H9 (cell line): ENCODE measurements around the gene IQCB1. TPM values are rescaled to one million over a fixed set of nuclear protein-coding genes. Genes with fewer than 3 reads are reported as not detected.

Experiments used
- DNase-seq: peaks from one replicate; pipeline ENCODE4 v3.0.0-alpha.2; 2017
- H2AFZ ChIP-seq: one replicate; pipeline ENCODE4 v1.6.1; 2013; ENCODE audit warnings: mild to moderate bottlenecking, low read length, control low read depth, moderate library complexity
- H2AK5ac ChIP-seq: 2 replicates; pipeline ENCODE4 v1.6.1; 2013; ENCODE audit warnings: low read length, control low read depth, mixed read lengths; ENCODE audit not compliant: insufficient read length
- H2BK120ac ChIP-seq: one replicate; pipeline ENCODE4 v1.6.1; 2013; ENCODE audit warnings: low read depth, mild to moderate bottlenecking, low read length, control low read depth, inconsistent platforms; ENCODE audit not compliant: poor library complexity, severe bottlenecking
- H2BK12ac ChIP-seq: 2 replicates; pipeline ENCODE4 v1.6.1; 2013; ENCODE audit warnings: low read length, control low read depth, mixed read lengths, low read depth; ENCODE audit not compliant: insufficient read length
- H2BK15ac ChIP-seq: 2 replicates; pipeline ENCODE4 v1.6.1; 2013; ENCODE audit warnings: low read depth, low read length, control low read depth
- H2BK20ac ChIP-seq: one replicate; pipeline ENCODE4 v1.6.1; 2013; ENCODE audit warnings: low read depth, mild to moderate bottlenecking, low read length, control low read depth, inconsistent platforms; ENCODE audit not compliant: poor library complexity, severe bottlenecking
- H2BK5ac ChIP-seq: 2 replicates; pipeline ENCODE4 v1.6.1; 2013; ENCODE audit warnings: low read length, control low read depth, mixed read lengths; ENCODE audit not compliant: insufficient read length
- H3K14ac ChIP-seq: 2 replicates; pipeline ENCODE4 v1.6.1; 2013; ENCODE audit warnings: low read length, control low read depth; ENCODE audit not compliant: insufficient read depth
- H3K18ac ChIP-seq: 2 replicates; pipeline ENCODE4 v1.6.1; 2013; ENCODE audit warnings: low read depth, mild to moderate bottlenecking, mixed read lengths, low read length, control low read depth; ENCODE audit not compliant: insufficient read length
- H3K23ac ChIP-seq: 2 replicates; pipeline ENCODE4 v1.6.1; 2013; ENCODE audit warnings: low read length, control low read depth, mixed read lengths, low read depth; ENCODE audit not compliant: insufficient read length
- H3K23me2 ChIP-seq: 2 replicates; pipeline ENCODE4 v1.6.1; 2013; ENCODE audit warnings: low read depth, mild to moderate bottlenecking, mixed read lengths, low read length, control low read depth; ENCODE audit not compliant: insufficient read length, poor library complexity, severe bottlenecking
- H3K27ac ChIP-seq: 2 replicates; pipeline ENCODE4 v1.5.1; 2013; ENCODE audit warnings: low read length, control low read depth, mixed read lengths, low read depth; ENCODE audit not compliant: insufficient read length
- H3K27me3 ChIP-seq: 2 replicates; pipeline ENCODE4 v1.6.1; 2013; ENCODE audit warnings: low read length, control low read depth, inconsistent platforms; ENCODE audit not compliant: insufficient read depth
- H3K4ac ChIP-seq: 2 replicates; pipeline ENCODE4 v1.6.1; 2013; ENCODE audit warnings: low read depth, mild to moderate bottlenecking, control low read depth, inconsistent platforms, low read length, moderate library complexity
- H3K4me1 ChIP-seq: 2 replicates; pipeline ENCODE4 v1.6.1; 2013; ENCODE audit warnings: low read length, control low read depth, inconsistent platforms; ENCODE audit not compliant: insufficient read depth
- H3K4me2 ChIP-seq: 2 replicates; pipeline ENCODE4 v1.6.1; 2013; ENCODE audit warnings: low read length, control low read depth, mixed read lengths; ENCODE audit not compliant: insufficient read length, insufficient read depth
- H3K56ac ChIP-seq: 2 replicates; pipeline ENCODE4 v1.6.1; 2013; ENCODE audit warnings: low read depth, mild to moderate bottlenecking, mixed read lengths, low read length, control low read depth; ENCODE audit not compliant: insufficient read length
- H3K79me1 ChIP-seq: 2 replicates; pipeline ENCODE4 v1.6.1; 2013; ENCODE audit warnings: low read depth, mild to moderate bottlenecking, moderate library complexity, low read length, control low read depth, inconsistent platforms; ENCODE audit not compliant: insufficient read depth, poor library complexity, severe bottlenecking
- H3K79me2 ChIP-seq: 2 replicates; pipeline ENCODE4 v1.6.1; 2013; ENCODE audit warnings: low read length, control low read depth, inconsistent platforms; ENCODE audit not compliant: insufficient read depth
- H3K9ac ChIP-seq: 2 replicates; pipeline ENCODE4 v1.6.1; 2013; ENCODE audit warnings: low read length, control low read depth, mixed read lengths; ENCODE audit not compliant: insufficient read length; ENCODE audit errors: extremely low read depth
- H3K9me3 ChIP-seq: one replicate; pipeline ENCODE4 v1.6.1; 2013; ENCODE audit warnings: low read depth, low read length, inconsistent platforms; ENCODE audit not compliant: control insufficient read depth
- H3T11ph ChIP-seq: one replicate; pipeline ENCODE4 v1.6.1; 2013; ENCODE audit warnings: mild to moderate bottlenecking, low read length, control low read depth, inconsistent platforms
- H4K20me1 ChIP-seq: one replicate; pipeline ENCODE4 v1.6.1; 2013; ENCODE audit not compliant: control insufficient read depth, insufficient read length, insufficient read depth
- H4K5ac ChIP-seq: 2 replicates; pipeline ENCODE4 v1.6.1; 2013; ENCODE audit warnings: low read depth, mild to moderate bottlenecking, mixed read lengths, low read length, control low read depth; ENCODE audit not compliant: insufficient read length
- H4K8ac ChIP-seq: replicated peaks from 2 replicates; pipeline ENCODE4 v1.6.1; 2013; ENCODE audit warnings: low read length, control low read depth, mixed read lengths, low read depth; ENCODE audit not compliant: insufficient read length
- H4K91ac ChIP-seq: 2 replicates; pipeline ENCODE4 v1.6.1; 2013; ENCODE audit warnings: low read depth, mild to moderate bottlenecking, moderate library complexity, mixed read lengths, low read length, control low read depth; ENCODE audit not compliant: insufficient read length
- H3K27ac Mint-ChIP-seq, 3 experiments: 2 replicates in 2 of 3; 3 replicates in 1 of 3; pipeline ENCODE4 v1.8.0; 2020 to 2021; ENCODE audit warnings: mixed read lengths in 3 of 3, mild to moderate bottlenecking in 1 of 3, moderate library complexity in 1 of 3
- H3K27me3 Mint-ChIP-seq: 2 replicates; pipeline ENCODE4 v1.8.0; 2021; ENCODE audit warnings: low read depth, mild to moderate bottlenecking, moderate library complexity, mixed read lengths
- H3K36me3 Mint-ChIP-seq, 3 experiments: 2 replicates in 2 of 3; 3 replicates in 1 of 3; pipeline ENCODE4 v1.8.0; 2020 to 2021; ENCODE audit warnings: low read depth in 3 of 3, mixed read lengths in 3 of 3; ENCODE audit not compliant: insufficient read depth in 1 of 3
- H3K4me1 Mint-ChIP-seq, 2 experiments: 2 replicates each; pipeline ENCODE4 v1.8.0; 2020; ENCODE audit warnings: mixed read lengths in 2 of 2
- H3K4me3 Mint-ChIP-seq, 2 experiments: 2 replicates in 1 of 2; 3 replicates in 1 of 2; pipeline ENCODE4 v1.8.0; 2020 to 2021; ENCODE audit warnings: mild to moderate bottlenecking in 2 of 2, mixed read lengths in 2 of 2, moderate library complexity in 1 of 2
- H3K9me3 Mint-ChIP-seq, 2 experiments: 2 replicates in 1 of 2; 3 replicates in 1 of 2; pipeline ENCODE4 v1.8.0; 2020; ENCODE audit warnings: mild to moderate bottlenecking in 2 of 2, mixed read lengths in 2 of 2, moderate library complexity in 1 of 2
- WGBS: extraction: QIAGEN DNeasy Blood & Tissue Kit; methylation state at CpG from one replicate; pipeline ENCODE4 v1.1.7; 2013; ENCODE audit warnings: missing lambda C conversion rate, low lambda C conversion rate, mixed read lengths; ENCODE audit not compliant: insufficient read length; ENCODE audit errors: extremely low coverage; 5-methylcytosine and 5-hydroxymethylcytosine counted together
- total RNA-seq: library from RNA; stranded (reverse); gene quantifications from 2 replicates; pipeline ENCODE4 v1.2.1, GENCODE V29; 2021
- TF ChIP-seq, protein P1 (sequence below): fragments of 200-600 bp; sonication (generic); conservative IDR thresholded peaks from 3 replicates; pipeline ENCODE4 v1.8.0; 2021; ENCODE audit warnings: antibody characterized with exemption, mild to moderate bottlenecking

IQCB1 gene
- total RNA-seq, 1 experiment from 2014 or later = 35.8 TPM

GRCh38 chr3:121809249-121809648 is 25.6 kb downstream of the IQCB1 start:
- Histone ChIP-seq H2AK5ac (no peak overlapping the region), H3K27me3 (no peaks in the 10 kb centered on the region), H2BK5ac (no peak overlapping the region), H3K14ac (no peak overlapping the region), H3K79me1 (no peaks in the 10 kb centered on the region), H4K20me1 (no peaks in the 10 kb centered on the region), H3K4me2 (no peak overlapping the region), H3K23ac (no peak overlapping the region), H3K79me2 (no peaks in the 10 kb centered on the region), H4K5ac (no peak overlapping the region), H3K9ac (no peak overlapping the region), H4K91ac (no peak overlapping the region), H2BK12ac (no peak overlapping the region), H3K18ac (no peak overlapping the region), H3K4ac (no peak overlapping the region), H3T11ph (no peak overlapping the region), H2AFZ (no peak overlapping the region), H3K4me1 (no peaks in the 10 kb centered on the region), H3K56ac (no peak overlapping the region), H2BK20ac (no peak overlapping the region), H2BK120ac (no peak overlapping the region), H3K23me2 (no peaks in the 10 kb centered on the region), H3K27ac (no peak overlapping the region), H2BK15ac (no peak overlapping the region), H3K9me3 (no peaks in the 10 kb centered on the region), H4K8ac (no peak overlapping the region)
- Mint-ChIP-seq H3K9me3 (no peaks in the 10 kb centered on the region), H3K36me3 (peaks cover 8 to 51% (median 26%) of the 10 kb centered on the region in 3 experiments; a peak in 6 of 7 replicates), H3K27me3 (no peaks in the 10 kb centered on the region), H3K4me1 (no peaks in the 10 kb centered on the region; a peak in 1 of 4 replicates), H3K27ac (no peak overlapping the region), H3K4me3 (no peak overlapping the region)
- WGBS = no CpG with 5 or more reads among the region's 1 CpG
- TF ChIP-seq, protein P1, sequence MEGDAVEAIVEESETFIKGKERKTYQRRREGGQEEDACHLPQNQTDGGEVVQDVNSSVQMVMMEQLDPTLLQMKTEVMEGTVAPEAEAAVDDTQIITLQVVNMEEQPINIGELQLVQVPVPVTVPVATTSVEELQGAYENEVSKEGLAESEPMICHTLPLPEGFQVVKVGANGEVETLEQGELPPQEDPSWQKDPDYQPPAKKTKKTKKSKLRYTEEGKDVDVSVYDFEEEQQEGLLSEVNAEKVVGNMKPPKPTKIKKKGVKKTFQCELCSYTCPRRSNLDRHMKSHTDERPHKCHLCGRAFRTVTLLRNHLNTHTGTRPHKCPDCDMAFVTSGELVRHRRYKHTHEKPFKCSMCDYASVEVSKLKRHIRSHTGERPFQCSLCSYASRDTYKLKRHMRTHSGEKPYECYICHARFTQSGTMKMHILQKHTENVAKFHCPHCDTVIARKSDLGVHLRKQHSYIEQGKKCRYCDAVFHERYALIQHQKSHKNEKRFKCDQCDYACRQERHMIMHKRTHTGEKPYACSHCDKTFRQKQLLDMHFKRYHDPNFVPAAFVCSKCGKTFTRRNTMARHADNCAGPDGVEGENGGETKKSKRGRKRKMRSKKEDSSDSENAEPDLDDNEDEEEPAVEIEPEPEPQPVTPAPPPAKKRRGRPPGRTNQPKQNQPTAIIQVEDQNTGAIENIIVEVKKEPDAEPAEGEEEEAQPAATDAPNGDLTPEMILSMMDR = no peak
- no peak for DNase-seq
